HCT116 (cell line): Measurements from ENCODE around the gene TSPAN31. TPM values are rescaled to one million over a fixed set of nuclear protein-coding genes. Genes with fewer than 3 reads are reported as not detected.
A peak's percentile ranks its signal among the peaks of the same experiment; 100 is the strongest.
"Not testable (repeated sequence)": the region's sequence is repeated elsewhere in the genome, so short reads cannot be mapped to it uniquely, and the experiment has no call there.

Source experiments
- ATAC-seq: fragments of 200-7000 bp; cut with Tn5 transposase; 2 replicates; pipeline ENCODE4 v1.9.1; 2020; ENCODE audit warnings: mild to moderate bottlenecking, moderate library complexity
- BruUV-seq: library from RNA; stranded (reverse); fragments of 400-500 nt; replicated peaks from 2 replicates; lab custom pipeline; 2021; lab: Mats Ljungman, UMichigan
- CTCF ChIA-PET: fragments of 300-600 bp; sonication (Branson Sonifier 250); formaldehyde crosslinking; loops from one replicate; lab custom pipeline; 2021; ENCODE audit warnings: antibody characterized with exemption; lab: Charles Lee
- POLR2A ChIA-PET: fragments of 300-600, 350-600 bp; sonication (Branson Sonifier 250); formaldehyde crosslinking; loops from one replicate; lab custom pipeline; 2021; ENCODE audit warnings: antibody characterized with exemption; lab: Charles Lee
- RAD21 ChIA-PET, 2 experiments: fragments of 300-600 bp; sonication (Branson Sonifier 250); formaldehyde crosslinking; loops; one replicate each; lab custom pipeline; 2023; ENCODE audit warnings: low total read pairs in 2 of 2; ENCODE audit not compliant: uncharacterized antibody in 2 of 2, unreplicated experiment in 2 of 2, low non-redundant PET in 1 of 2; lab: Charles Lee
- DNase-seq: peaks from one replicate; pipeline ENCODE4 v3.0.0-alpha.2; 2010; ENCODE audit warnings: low read depth, low spot score
- H2AFZ ChIP-seq: fragments of 200-600 bp; shearing (Covaris generic), sonication (generic); 2 replicates; pipeline ENCODE4 v1.6.1; 2017; ENCODE audit warnings: low read depth, mixed run types, mixed read lengths, antibody characterized with exemption, low read length; ENCODE audit not compliant: poor library complexity, severe bottlenecking
- H3K27ac ChIP-seq: 2 replicates; pipeline ENCODE4 v1.5.1; 2012; ENCODE audit warnings: low read depth, low read length
- H3K27me3 ChIP-seq: fragments of 200-600 bp; sonication (generic); 2 replicates; pipeline ENCODE4 v1.6.1; 2016; ENCODE audit warnings: mixed run types, low read length, mixed read lengths; ENCODE audit not compliant: insufficient read depth
- H3K36me3 ChIP-seq, 2 experiments: fragments of 200-500 bp in 1 of 2; fragments of 200-600 bp in 1 of 2; sonication (Bioruptor generic) in 1 of 2; sonication (generic) in 1 of 2; 2 replicates each; pipeline versions ENCODE4 v1.5.1 to v1.6.1; 2014 to 2016; ENCODE audit warnings: low read length in 2 of 2, inconsistent platforms in 1 of 2, mixed read lengths in 1 of 2, mixed run types in 1 of 2; ENCODE audit not compliant: insufficient read depth in 2 of 2, control insufficient read depth in 1 of 2
- H3K4me1 ChIP-seq, 2 experiments: fragments of 200-600 bp in 1 of 2; sonication (generic) in 1 of 2; 2 replicates each; pipeline versions ENCODE4 v1.5.1 to v1.6.1; 2012 to 2017; ENCODE audit warnings: low read length in 2 of 2, inconsistent platforms in 1 of 2, mild to moderate bottlenecking in 1 of 2, mixed read lengths in 1 of 2, mixed run types in 1 of 2, moderate library complexity in 1 of 2; ENCODE audit not compliant: insufficient read depth in 2 of 2, control insufficient read depth in 1 of 2
- H3K4me2 ChIP-seq: fragments of 200-600 bp; sonication (generic); 2 replicates; pipeline ENCODE4 v1.6.1; 2017; ENCODE audit warnings: mixed run types, low read length, mixed read lengths
- H3K4me3 ChIP-seq, 2 experiments: fragments of 200-600 bp in 1 of 2; sonication (generic) in 1 of 2; replicated peaks in 1 of 2; 2 replicates each; pipeline ENCODE4 v1.5.1; 2011 to 2016; ENCODE audit warnings: low read length in 2 of 2, control low read depth in 1 of 2, low read depth in 1 of 2, mild to moderate bottlenecking in 1 of 2, mixed read lengths in 1 of 2, mixed run types in 1 of 2
- H3K79me2 ChIP-seq: fragments of 200-600 bp; sonication (generic); 2 replicates; pipeline ENCODE4 v1.6.1; 2017; ENCODE audit warnings: mild to moderate bottlenecking, mixed run types, low read length, moderate library complexity, mixed read lengths; ENCODE audit not compliant: insufficient read depth
- H3K9ac ChIP-seq: fragments of 200-600 bp; sonication (generic); 2 replicates; pipeline ENCODE4 v1.6.1; 2016; ENCODE audit warnings: low read length, mixed read lengths
- H3K9me2 ChIP-seq: fragments of 200-600 bp; sonication (generic), shearing (Covaris generic); 2 replicates; pipeline ENCODE4 v1.6.1; 2017; ENCODE audit warnings: mixed run types, mild to moderate bottlenecking, moderate library complexity; ENCODE audit not compliant: insufficient read depth
- H3K9me3 ChIP-seq, 2 experiments: fragments of 200-500 bp in 1 of 2; fragments of 200-600 bp in 1 of 2; sonication (Bioruptor generic) in 1 of 2; sonication (generic) in 1 of 2; 2 replicates each; pipeline ENCODE4 v1.6.1; 2014 to 2017; ENCODE audit warnings: low read length in 2 of 2, mixed read lengths in 2 of 2, inconsistent platforms in 1 of 2, low read depth in 1 of 2, mild to moderate bottlenecking in 1 of 2, mixed run types in 1 of 2, moderate library complexity in 1 of 2; ENCODE audit not compliant: control insufficient read depth in 1 of 2, insufficient read depth in 1 of 2
- H4K20me1 ChIP-seq: fragments of 200-600 bp; sonication (generic), shearing (Covaris generic); 2 replicates; pipeline ENCODE4 v1.6.1; 2017; ENCODE audit warnings: mixed run types, mild to moderate bottlenecking, moderate library complexity; ENCODE audit not compliant: insufficient read depth
- EGR1 ChIP-seq: IDR thresholded peaks from 2 replicates; pipeline ENCODE4 v1.6.1; 2012; ENCODE audit warnings: low read depth
- POLR2AphosphoS5 ChIP-seq: IDR thresholded peaks from 2 replicates; pipeline ENCODE4 v1.6.1; 2011; ENCODE audit warnings: mild to moderate bottlenecking, low read depth, low read length, moderate library complexity
- SRF ChIP-seq: IDR thresholded peaks from 2 replicates; pipeline ENCODE4 v1.6.1; 2012; ENCODE audit warnings: low read depth
- intact Hi-C: fragments of 100-400 bp; cut with micrococcal nuclease; formaldehyde crosslinking; loops from 2 replicates; pipeline ENCODE4 v1.10.0; 2022
- total RNA-seq: library from RNA; stranded (reverse); gene quantifications from one replicate; pipeline ENCODE4 v1.2.1, GENCODE V29; 2021; ENCODE audit not compliant: unreplicated experiment

The TSPAN31 gene
- total RNA-seq, 1 experiment from 2014 or later, result 14.9 TPM

DNA sequence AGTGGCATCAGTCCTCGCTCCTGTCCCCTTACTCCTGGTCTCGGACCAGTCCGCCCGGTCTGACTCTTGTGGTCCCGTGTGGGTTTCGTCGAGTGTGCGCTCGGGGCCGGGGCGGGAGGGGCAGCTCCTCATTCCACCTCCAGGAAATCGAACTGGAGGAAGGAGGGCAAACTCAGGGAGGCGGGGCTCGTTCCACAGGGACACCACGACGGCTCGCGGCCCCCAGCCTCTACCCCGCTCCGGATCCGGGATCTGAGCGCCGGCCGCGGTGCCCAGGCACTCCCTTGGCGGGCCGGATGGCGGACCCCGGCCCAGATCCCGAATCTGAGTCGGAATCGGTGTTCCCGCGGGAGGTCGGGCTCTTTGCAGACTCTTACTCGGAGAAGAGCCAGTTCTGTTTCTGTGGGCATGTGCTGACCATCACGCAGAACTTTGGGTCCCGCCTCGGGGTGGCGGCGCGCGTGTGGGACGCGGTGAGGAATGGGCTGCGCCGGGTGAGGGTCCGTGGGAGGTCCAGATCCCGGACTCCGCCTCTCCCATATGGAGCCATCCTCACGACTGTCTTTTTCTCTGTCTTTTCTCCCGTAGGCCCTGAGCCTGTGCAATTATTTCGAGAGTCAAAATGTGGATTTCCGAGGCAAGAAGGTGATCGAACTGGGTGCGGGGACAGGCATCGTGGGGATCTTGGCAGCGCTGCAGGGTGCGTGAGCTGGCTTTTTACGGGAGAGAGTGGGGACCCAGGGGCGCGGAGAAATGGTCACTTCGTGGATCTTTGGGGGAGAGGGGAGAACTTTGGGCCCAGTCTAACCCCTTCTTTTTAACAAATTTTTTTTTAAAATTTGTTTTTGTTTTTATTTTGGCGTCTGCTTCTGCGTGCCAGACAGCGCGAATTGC, 27.8 kb downstream of the TSPAN31 start, which contains the start of gene EEF1AKMT3:
Gene EEF1AKMT3, plus strand, starts transcription at position 186 of the 894 bp plus-strand sequence. Its CDS starts 111 bp downstream, at position 297.
- peak within 1 kb of the TSS; percentile 66 for H2AFZ ChIP-seq
- ATAC-seq, result peak; percentile 64
- no peaks in the 10 kb centered on the region for H3K9me3 ChIP-seq
- peaks cover 25% of the 10 kb centered on the region for H3K79me2 ChIP-seq
- peak within 1 kb of the TSS; percentile 97 for H3K9ac ChIP-seq
- no peaks in the 10 kb centered on the region for H4K20me1 ChIP-seq
- H3K9me2 ChIP-seq, result no peaks in the 10 kb centered on the region
- BruUV-seq, result TSS peak; percentile 58
- DNase-seq, result no peak
- H3K4me3 ChIP-seq, result peak within 1 kb of the TSS; percentile 91 to 97
- RAD21 ChIA-PET, result interaction anchor here in 1 of 2 experiments (1.0 kb wide), 1 partner anchor 10 kb away, joined by 3 read pairs; the partner anchor contains the start of gene TSFM
- no peaks in the 10 kb centered on the region for H3K27me3 ChIP-seq
- H3K4me2 ChIP-seq, result peak within 1 kb of the TSS; percentile 88
- H3K36me3 ChIP-seq, result peaks cover 6 to 27% of the 10 kb centered on the region in 2 experiments; a peak in 3 of 4 replicates
- intact Hi-C loops, result loop anchor here (1.0 kb wide), 1 partner anchor 10 kb away; the partner anchor contains the start of gene TSFM
- POLR2A ChIA-PET, result interaction anchor here (0.6 to 1.2 kb wide), 5 partner anchors 7 to 559 kb away, joined by 3 to 6 read pairs (median 3); partner anchors contain the start of gene TSPAN31
- peak within 1 kb of the TSS; percentile 93 for H3K27ac ChIP-seq
- TF ChIP-seq SRF, result no peak
- TF ChIP-seq EGR1, result no peak
- TF ChIP-seq POLR2AphosphoS5, result peak; percentile 43; the same call in 1 of the 2 replicates
- CTCF ChIA-PET, result interaction anchor here (0.7 to 1.0 kb wide), 6 partner anchors 9 to 189 kb away, joined by 3 to 6 read pairs (median 4); partner anchors contain the start of gene TSFM
- peaks cover 7 to 20% of the 10 kb centered on the region in 2 experiments for H3K4me1 ChIP-seq

- H3K27ac ChIP-seq, ATAC-seq, intact Hi-C loops, BruUV-seq, H3K9me2 ChIP-seq, H2AFZ ChIP-seq, RAD21 ChIA-PET, DNase-seq, H3K9me3 ChIP-seq, H3K4me3 ChIP-seq, H3K27me3 ChIP-seq, H3K4me2 ChIP-seq, POLR2A ChIA-PET, H3K9ac ChIP-seq, H4K20me1 ChIP-seq: not testable (repeated sequence)
- Histone ChIP-seq H3K36me3 (peaks cover 2 to 12% of the 10 kb centered on the region in 2 experiments; a peak in 2 of 4 replicates), H3K79me2 (peaks cover 25% of the 10 kb centered on the region), H3K4me1 (peaks cover 5 to 17% of the 10 kb centered on the region in 2 experiments; a peak in 3 of 4 replicates)
- CTCF ChIA-PET, result interaction anchor here (1.2 kb wide), 1 partner anchor 28 kb away, joined by 3 read pairs; no protein-coding TSS in a partner anchor
These were observed 29.8 kb downstream of the TSPAN31 start for GRCh38 chr12:57774634-57775033.
